BJ (cell line): Measurements from ENCODE around the gene SULT1A3. TPM values are rescaled to one million over a fixed set of nuclear protein-coding genes. Genes with fewer than 3 reads are reported as not detected.
"Not testable (repeated sequence)": the region's sequence is repeated elsewhere in the genome, so short reads cannot be mapped to it uniquely, and the experiment has no call there.

Source experiments
- CTCF ChIA-PET: fragments of 350-600 bp; formaldehyde crosslinking; extraction: SDS; loops from one replicate; lab custom pipeline; 2021; ENCODE audit warnings: antibody characterized with exemption, inconsistent platforms; lab: Yijun Ruan, JAX
- POLR2A ChIA-PET: fragments of 300-600 bp; sonication (Branson Sonifier 250); formaldehyde crosslinking; extraction: SDS; loops from one replicate; lab custom pipeline; 2021; ENCODE audit warnings: antibody characterized with exemption; lab: Charles Lee
- DNase-seq: peaks from one replicate; pipeline ENCODE4 v3.0.0-alpha.2; 2011; ENCODE audit warnings: low read depth
- H3K27me3 ChIP-seq: 2 replicates; pipeline ENCODE4 v1.6.0; 2011; ENCODE audit warnings: low read length; ENCODE audit not compliant: control insufficient read depth, insufficient read depth
- H3K36me3 ChIP-seq: 2 replicates; pipeline ENCODE4 v1.5.1; 2011; ENCODE audit warnings: low read length; ENCODE audit not compliant: control insufficient read depth, insufficient read depth
- H3K4me3 ChIP-seq: 2 replicates; pipeline ENCODE4 v1.5.1; 2011; ENCODE audit warnings: low read depth, mild to moderate bottlenecking, control low read depth, low read length
- polyA plus RNA-seq: library from polyadenylated mRNA; depleted of rRNA; stranded (reverse); fragments of >200 nt; gene quantifications from 2 replicates; pipeline ENCODE4 v1.2.3, GENCODE V29; 2011; rRNA removed
- small RNA-seq: library from RNA; depleted of rRNA; stranded (forward); fragments of <200 nt; gene quantifications from one replicate; pipeline ENCODE3, GENCODE V24; 2012; ENCODE audit warnings: low replicate concordance, low read depth; ENCODE audit not compliant: insufficient read length

Gene SULT1A3
- polyA plus RNA-seq, 1 experiment = 6.2 TPM

DNA sequence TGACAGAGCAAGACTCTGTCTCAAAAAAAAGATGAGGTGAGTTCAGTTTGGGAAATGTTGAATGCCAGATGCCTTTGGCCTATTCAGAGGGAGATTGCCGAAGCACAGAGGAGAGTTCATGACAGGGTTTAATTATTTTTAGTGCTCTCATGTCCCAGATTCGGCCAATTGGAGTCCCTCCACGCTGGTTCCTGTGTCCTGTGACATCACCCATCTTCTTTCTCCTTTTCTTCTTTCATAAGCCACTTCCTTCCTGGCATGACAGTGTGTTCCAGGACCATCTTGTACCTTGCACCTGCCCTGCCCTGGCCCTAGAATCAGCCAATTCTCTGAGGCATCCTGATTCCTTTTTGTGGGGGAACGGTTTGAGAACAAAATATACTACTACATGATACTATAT, 12.4 kb downstream of the SULT1A3 start:
- DNase-seq, H3K4me3 ChIP-seq, CTCF ChIA-PET, H3K36me3 ChIP-seq, H3K27me3 ChIP-seq, POLR2A ChIA-PET: not testable (repeated sequence)

DNA sequence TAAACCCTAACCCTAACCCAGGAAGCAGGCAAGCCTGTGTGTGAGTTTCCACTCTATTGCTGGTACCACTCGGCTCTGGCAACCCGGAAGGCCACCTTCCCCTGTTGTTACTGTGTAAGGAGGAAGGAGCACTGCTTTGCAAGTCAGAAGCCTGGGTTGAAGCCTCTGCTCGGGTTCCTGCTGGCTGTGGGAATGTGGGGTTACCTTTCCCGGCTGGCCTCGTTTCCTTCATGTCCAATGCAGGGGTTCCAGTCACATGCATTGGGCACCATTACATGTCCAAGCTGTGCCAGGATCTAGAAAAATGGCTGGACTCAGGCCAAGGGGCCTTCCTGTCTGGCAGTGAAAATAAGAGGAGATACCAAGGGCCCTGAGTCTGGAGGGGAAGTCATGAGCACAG, 18.0 kb downstream of the SULT1A3 start:
- H3K27me3 ChIP-seq, H3K36me3 ChIP-seq, H3K4me3 ChIP-seq, CTCF ChIA-PET, POLR2A ChIA-PET, DNase-seq: not testable (repeated sequence)

DNA sequence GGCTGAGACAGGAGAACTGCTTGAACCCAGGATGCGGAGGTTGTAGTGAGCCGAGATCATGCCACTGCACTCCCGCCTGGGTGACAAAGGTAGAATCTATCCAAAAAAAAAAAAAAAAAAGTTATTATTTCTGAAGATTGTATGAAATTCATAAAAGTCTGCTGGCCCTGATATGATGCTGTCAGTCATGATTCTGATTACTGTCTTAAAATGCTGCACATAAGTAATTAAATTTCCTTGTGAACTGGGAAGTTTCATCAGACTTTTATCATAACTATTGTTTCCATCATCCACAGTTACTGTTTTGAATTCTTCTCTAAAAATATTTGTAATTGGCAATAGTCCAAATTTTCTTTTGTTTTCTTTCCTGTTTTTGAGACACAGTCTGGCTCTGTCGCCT, 49.3 kb downstream of the SULT1A3 start, which contains the start of gene NPIPB13:
Gene NPIPB13 (minus strand): TSS at position 101 of the 400 bp plus-strand sequence. CDS start 2,906 bp downstream, outside the sequence.
- H3K27me3 ChIP-seq, H3K36me3 ChIP-seq, CTCF ChIA-PET, DNase-seq, POLR2A ChIA-PET, H3K4me3 ChIP-seq: not testable (repeated sequence)

Small RNA genes lying within 50 kb of the gene (small RNA-seq; reads per million reads assigned to genes)
- gene AC106782.4 = not detected

Other genes with a start within 250 kb of the SULT1A3 start
- gene TMEM219, start 237.2 kb upstream of the SULT1A3 start, polyA plus RNA-seq = 112 and 146 TPM in 2 replicates
- gene TAOK2, start 225.4 kb upstream of the SULT1A3 start, polyA plus RNA-seq = 17.4 and 24.3 TPM in 2 replicates
- 7.7 and 9.6 TPM in 2 replicates for gene HIRIP3, start 203.6 kb upstream of the SULT1A3 start, polyA plus RNA-seq
- 34.5 and 35.6 TPM in 2 replicates for gene INO80E, start 203.0 kb upstream of the SULT1A3 start, polyA plus RNA-seq
- 0.26 and 0.64 TPM in 2 replicates for gene DOC2A, start 188.2 kb upstream of the SULT1A3 start, polyA plus RNA-seq
- not detected in 2 replicates for gene C16orf92, start 176.1 kb upstream of the SULT1A3 start, polyA plus RNA-seq
- 0.06 and 0.13 TPM in 2 replicates for gene TLCD3B, start 168.0 kb upstream of the SULT1A3 start, polyA plus RNA-seq
- gene ALDOA, start 133.5 kb upstream of the SULT1A3 start, polyA plus RNA-seq = 754 and 1,788 TPM in 2 replicates
- gene PPP4C, start 123.3 kb upstream of the SULT1A3 start, polyA plus RNA-seq = 143 and 209 TPM in 2 replicates
- gene TBX6, start 107.3 kb upstream of the SULT1A3 start, polyA plus RNA-seq = 0.04 TPM in 2 replicates
- 34.6 and 49.1 TPM in 2 replicates for gene YPEL3, start 103.0 kb upstream of the SULT1A3 start, polyA plus RNA-seq
- 1.2 and 2.0 TPM in 2 replicates for gene GDPD3, start 85.7 kb upstream of the SULT1A3 start, polyA plus RNA-seq
- gene MAPK3, start 76.0 kb upstream of the SULT1A3 start, polyA plus RNA-seq = 94.8 and 168 TPM in 2 replicates
- 1.6 and 2.6 TPM in 2 replicates for gene CORO1A, start 15.7 kb upstream of the SULT1A3 start, polyA plus RNA-seq
- 32.0 and 50.2 TPM in 2 replicates for gene BOLA2B, start 5.6 kb upstream of the SULT1A3 start, polyA plus RNA-seq
- 7.5 and 19.8 TPM in 2 replicates for gene SLX1A, start 5.4 kb upstream of the SULT1A3 start, polyA plus RNA-seq
- 0.92 and 0.93 TPM in 2 replicates for gene NPIPB13, start 49.2 kb downstream of the SULT1A3 start, polyA plus RNA-seq
- gene CD2BP2, start 156.1 kb downstream of the SULT1A3 start, polyA plus RNA-seq = 48.2 and 50.3 TPM in 2 replicates
- gene TBC1D10B, start 171.2 kb downstream of the SULT1A3 start, polyA plus RNA-seq = 11.3 and 16.5 TPM in 2 replicates
- gene MYL11, start 175.5 kb downstream of the SULT1A3 start, polyA plus RNA-seq = 0.59 and 0.69 TPM in 2 replicates
- 0.17 and 0.22 TPM in 2 replicates for gene SEPTIN1, start 183.3 kb downstream of the SULT1A3 start, polyA plus RNA-seq
- 2.8 and 4.6 TPM in 2 replicates for gene ZNF48, start 196.2 kb downstream of the SULT1A3 start, polyA plus RNA-seq
- 6.8 and 7.9 TPM in 2 replicates for gene ZNF771, start 208.4 kb downstream of the SULT1A3 start, polyA plus RNA-seq
- gene DCTPP1, start 230.8 kb downstream of the SULT1A3 start, polyA plus RNA-seq = 27.5 and 33.9 TPM in 2 replicates
- gene SEPHS2, start 246.6 kb downstream of the SULT1A3 start, polyA plus RNA-seq = 44.4 and 50.3 TPM in 2 replicates